ENCODE measurements around the gene SRC. TPM values are rescaled to one million over a fixed set of nuclear protein-coding genes. Genes with fewer than 3 reads are reported as not detected.
A peak's percentile ranks its signal among the peaks of the same experiment; 100 is the strongest.

The SRC gene
- total RNA-seq, 1 donor from 2014 or later, result 20.7 TPM

DNA sequence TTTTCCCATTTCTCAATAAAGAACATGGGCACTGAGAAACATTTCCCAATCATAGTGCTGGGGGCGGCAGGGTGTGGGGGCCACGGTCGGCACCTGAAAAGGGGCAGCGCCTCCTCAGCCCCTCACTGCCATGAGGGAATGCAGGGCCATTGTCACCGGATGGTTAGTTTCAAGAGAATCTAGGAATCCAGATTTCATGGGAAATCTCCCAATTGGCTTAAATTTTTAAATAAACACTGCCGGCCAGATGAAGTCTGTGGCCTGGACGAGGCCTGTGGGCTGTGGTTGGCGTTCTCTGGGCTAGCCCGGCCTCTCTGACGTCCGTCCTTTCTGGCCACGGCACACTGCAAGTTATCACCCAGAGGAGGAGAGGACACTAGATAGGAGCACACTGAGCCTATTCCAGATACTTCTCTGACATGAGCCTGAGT is 30.9 kb upstream of the SRC start:
- DNase-seq (ENCODE audit: low spot score), result no peak

DNA sequence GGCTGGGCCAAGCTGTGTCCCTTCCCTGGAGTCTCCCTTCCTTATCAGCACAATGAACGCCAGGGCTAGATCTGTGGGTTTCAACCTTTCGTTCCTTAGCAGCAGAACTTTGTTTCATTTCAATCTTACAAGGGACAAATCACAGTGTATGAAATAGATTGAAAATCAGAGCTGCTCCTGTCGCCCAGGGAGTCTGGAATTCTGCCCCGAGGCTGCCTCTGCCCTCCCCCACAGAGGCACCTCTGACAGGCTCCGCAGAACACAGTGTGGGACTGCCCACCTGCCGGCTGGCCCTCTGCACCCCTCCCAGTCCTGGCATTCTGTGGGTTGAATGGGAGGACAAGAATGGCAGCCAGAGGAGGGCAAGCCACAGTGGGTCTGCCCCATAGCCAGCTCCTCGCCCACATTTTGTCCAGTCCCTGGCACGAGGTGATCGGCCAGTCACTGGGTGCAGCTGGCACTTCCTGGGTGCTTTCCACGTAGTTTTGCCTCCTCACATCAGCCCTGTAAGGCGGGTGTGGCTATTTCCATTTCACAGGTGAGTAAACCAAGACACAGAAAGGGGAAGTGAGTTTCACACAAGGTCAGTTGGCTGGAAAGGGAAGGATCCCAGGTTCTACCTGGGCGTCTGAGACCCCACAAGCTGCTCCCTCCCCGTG is 30.4 kb upstream of the SRC start:
- no peak for DNase-seq (ENCODE audit: low spot score)

DNA sequence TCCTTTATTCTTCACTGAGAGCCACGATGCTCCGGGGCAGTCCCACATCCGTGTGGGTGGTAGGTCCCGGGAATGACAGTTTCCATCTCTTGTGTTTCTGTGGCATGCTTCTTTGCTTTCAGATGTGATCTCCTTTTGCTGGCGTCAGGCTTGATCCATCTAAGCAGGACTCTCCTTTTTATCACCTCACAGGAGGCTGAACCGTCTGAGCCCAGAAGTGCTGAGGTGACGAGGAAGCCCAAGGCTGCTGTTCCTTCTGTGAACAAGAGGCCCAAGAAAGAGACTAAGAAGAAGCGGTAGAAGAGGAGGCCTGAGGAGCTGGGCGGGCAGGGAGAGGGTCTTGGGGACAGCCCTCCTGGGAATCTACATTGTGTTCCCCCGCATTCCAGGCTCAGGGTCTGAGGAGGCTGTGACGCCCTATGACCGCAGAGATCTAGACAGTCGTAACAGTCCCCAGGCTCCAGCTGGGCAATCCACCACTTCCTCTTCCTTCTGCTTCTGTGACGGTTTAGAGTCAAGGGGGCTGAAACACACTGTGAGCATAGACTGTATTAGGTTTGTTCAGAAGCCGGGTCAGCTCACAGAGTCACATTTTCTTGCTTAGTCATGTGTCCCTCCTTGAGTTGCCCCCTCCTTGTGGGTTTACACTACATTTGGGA is 29.7 kb upstream of the SRC start:
- DNase-seq (ENCODE audit: low spot score), result no peak

DNA sequence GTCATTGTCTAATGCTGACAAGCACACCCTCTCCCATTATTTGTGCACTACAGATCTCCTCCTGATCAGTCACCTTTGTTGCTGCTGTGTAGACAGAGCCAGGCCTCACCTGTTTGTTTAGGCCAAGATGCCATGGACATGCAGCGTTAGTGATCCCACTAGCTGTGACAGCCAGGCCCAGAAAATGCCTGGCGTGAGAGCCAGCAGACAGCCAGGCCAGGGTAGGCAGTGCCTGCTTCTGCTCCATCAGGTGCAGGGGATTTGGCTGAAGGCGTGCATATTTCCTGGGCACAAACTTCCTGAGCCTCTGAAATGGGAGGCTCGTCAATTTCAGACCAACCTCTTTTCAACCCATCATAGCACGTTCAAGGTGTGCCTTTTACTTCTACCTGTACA is 29.2 kb upstream of the SRC start:
- DNase-seq (ENCODE audit: low spot score), result no peak

DNA sequence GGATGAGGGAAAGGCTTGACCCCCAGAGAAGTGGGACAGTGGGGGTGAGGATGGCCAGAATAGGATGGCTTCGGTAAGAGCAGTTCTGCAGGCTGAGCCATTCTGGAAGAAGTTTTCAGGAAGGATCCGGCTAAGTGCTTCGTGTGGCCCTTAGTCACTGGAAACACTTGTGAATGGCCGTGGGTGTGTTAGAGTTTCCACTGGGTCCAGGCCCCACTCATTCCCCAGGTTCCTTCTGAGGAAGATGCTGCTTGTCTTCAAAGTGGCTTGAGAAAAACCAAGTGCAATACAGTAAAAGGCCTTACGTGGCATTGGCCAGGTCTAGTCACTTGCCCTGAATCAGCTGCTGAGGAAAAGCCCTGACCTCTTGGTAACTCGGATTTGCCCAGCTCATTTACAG is 28.6 kb upstream of the SRC start:
- no peak for DNase-seq (ENCODE audit: low spot score)

DNA sequence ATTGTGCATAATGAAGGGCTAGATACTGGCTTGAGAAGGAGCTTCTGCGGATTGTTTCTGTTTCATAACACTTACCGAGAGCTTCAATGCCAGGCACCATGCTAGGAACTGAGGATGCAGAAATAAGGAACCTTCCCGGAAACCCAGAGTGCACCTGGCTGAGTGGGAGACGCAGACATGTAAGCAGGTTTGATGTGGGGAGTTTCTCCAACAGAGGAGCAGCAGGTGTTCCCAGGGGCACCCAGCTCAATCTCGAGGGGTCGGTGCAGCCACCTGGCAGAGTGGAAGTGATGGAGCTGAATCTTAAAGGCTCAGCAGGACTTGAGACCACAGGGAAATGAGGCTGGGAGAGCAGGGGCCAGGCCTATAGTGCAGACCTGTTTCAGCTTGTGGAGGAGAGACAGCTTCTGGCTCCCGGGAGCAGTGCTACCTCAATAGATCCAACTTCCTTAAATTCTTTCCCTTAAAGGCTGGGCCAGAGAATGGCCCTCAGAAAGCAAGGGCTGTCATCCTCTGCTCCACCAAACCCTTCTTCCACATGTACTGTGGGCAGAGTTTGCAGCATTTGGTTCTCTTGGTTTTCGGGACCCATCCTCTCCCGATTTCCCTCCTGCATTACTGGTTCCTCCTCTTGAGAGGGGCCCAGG is 27.8 kb upstream of the SRC start:
- DNase-seq (ENCODE audit: low spot score), result no peak

DNA sequence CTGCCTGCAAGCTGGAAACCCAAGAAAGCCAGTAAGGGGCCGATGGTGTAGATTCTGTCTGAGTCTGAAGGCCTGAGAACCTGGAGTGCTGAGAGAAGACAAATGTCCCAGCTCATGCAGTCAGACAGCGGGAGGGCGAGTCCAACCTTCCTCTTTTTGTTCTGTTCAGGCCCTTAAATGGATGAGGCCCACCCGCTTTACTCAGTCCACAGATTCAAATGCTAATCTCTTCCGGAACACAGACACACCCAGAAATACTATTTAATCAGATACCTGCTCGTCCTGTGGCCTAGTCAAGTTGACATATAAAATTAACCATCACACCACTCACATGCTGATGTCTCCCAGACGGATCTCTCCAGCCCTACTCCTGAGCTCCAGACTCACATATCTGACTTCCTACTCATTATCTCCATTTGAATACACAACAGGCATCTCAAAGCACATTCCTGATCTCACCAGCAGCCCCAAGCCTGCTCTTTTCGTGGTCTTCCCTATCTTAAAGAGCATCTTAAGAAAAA is 26.7 kb upstream of the SRC start:
- DNase-seq (ENCODE audit: low spot score), result peak; percentile 75

DNA sequence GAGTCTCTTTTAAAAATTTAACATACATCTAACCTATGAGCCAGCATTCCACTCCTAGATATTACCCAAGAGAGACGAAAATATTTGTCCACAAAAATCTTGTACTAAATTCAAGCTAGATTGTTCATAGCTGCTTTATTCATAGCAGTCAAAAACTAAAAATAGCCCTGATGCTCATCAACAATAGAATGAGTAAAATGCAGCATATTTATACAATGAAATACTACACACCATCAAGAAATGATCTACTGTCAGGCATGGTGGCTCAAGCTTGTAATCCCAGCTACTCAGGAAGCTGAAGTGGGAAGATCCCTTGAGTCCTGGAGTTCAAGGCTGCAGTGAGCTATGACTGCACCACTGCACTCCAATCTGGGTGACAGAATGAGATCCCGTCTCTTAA is 22.0 kb upstream of the SRC start:
- DNase-seq (ENCODE audit: low spot score), result peak; percentile 55

DNA sequence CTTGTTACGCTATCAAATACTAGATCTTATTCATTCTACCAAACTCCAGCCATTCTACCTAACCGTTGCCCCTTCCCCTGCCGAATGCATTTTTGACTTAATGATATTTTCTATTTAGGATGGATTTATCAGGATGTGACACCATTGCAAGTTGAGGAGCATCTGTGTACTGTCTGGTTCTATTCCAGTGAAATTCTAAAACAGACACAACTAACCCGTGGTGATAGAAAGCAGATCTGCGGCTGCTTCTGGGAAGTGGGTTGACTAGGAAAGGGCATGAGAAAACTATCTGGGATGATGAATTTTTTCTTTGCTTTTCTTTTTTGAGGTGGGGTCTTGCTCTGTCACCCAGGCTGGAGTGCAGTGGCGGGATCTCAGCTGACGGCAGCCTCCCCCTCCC is 20.7 kb upstream of the SRC start:
- DNase-seq (ENCODE audit: low spot score), result peak; percentile 54

DNA sequence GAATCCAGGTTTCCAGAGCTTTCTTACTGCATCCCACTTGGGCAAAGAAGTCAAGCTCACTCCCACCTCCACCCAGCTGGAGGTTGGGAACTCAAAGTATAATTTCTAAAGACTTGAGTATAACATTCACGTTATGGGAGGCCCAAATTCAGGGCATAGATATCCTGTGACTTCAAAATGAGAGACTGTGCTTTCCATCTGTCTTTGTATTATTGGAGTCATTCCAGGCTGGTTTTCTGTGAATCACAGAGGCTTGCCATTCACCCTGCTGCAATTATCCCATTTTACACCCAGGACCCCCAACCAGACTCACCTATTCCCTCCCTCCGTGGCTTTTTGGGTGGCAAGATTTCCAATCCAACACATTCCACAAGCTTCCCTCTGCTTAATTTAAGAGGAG is 19.3 kb upstream of the SRC start:
- peak; percentile 35 for DNase-seq (ENCODE audit: low spot score)

DNA sequence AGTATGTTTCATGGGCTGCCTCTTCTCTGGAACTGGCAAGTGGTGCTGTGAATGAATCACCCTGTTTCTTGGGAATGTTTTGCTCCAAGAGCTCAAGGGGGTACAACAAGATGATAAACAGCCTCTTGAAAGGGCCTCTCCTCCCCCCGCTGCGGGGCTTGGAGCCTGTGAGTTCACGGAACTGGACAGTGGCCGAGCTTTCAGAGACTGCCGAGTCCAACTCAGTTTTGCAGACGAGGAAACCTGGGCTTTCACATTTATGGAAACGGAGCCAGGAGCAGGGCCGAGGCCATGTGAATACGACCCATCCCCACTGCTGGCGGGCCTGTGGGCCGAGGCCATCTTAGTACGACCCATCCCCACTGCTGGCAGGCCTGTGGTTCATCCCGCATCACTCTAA is 18.2 kb upstream of the SRC start:
- DNase-seq (ENCODE audit: low spot score), result peak; percentile 89

DNA sequence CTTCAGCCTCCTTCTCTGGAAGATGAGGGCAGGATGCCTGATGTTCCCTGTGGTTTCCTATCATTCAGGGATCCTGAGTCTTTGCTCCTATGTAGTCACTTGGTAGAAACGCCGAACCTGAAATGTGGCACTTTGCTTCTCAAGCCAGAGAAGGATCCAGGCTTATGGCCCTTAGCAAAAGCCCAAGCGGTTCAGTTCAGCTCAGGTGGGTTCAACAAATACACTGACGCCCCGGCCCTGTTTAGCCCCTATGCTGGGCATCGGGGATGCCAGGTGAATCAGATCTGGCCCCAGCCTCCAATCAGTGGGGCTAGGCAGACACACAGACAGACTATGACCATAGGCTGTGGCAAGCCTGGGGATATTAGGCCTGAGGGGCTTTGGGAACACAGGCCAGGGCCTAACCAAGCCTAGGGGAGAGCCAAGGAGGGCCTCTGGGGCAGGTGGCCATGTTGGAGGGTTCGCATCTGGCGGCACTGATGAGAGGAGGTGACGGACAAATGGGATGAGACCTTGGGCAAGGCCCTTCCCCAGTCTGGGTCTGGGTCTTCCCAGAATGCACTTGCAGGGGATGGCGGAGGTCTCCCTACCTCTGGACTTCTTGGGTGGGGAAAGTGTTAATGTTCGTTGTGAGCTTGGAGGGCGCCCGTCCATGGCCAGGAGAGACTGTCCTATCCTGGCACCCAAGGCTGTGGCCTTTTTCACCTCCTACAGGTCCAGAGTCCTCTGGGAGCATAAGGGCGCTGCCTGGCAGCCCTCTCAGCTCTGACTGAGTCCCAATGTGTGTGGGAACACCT is 17.6 kb upstream of the SRC start:
- no peak for DNase-seq (ENCODE audit: low spot score)

DNA sequence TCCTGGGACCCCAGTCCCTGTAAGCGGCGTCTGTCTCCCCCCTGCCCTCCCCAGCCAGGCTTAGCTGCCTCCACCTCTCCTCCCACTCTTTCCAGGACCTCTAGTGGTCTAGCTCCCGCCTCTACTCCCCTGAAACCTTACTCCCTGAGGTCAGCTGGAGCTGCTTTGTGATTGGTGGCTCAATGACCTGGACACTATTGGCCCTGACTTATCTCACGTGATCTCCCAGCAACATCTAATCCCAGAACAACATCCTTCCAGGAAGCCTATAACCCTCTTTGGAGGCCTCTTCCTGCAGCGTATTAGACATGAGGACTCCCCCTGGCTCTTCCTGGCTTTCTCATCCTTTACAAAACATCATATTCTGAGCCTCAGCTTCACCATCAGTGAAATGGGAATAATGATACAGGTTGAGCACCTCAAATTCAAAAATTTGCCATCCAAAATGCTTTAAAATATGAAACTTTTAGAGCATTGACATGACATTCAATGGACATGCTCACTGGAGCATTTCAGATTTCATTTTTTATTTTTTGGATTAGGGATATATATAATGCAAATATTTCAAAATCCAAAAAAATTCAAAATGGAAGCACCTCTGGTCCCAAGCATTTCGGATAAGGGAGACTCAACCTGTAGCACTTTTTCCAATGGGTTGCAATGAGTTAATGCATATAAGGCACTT is 16.3 kb upstream of the SRC start:
- no peak for DNase-seq (ENCODE audit: low spot score)

DNA sequence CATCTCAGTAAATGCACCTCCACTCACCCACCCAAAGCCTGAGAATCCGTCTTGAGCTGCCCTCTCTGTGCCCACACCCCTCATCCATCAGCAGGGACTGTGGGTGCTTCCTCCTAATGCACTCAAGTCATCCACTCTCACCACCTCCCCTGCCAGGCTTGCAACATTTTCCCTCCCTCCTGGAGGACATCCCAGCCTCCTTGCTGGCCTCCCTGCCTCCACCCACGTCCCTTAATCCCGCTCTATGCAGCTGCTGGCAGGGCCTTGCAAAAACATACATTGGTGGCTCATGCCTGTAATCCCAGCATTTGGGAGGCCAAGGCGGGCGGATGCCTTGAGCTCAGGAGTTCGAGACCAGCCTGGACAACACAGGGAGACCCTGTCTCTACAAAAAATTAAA is 15.6 kb upstream of the SRC start:
- no peak for DNase-seq (ENCODE audit: low spot score)

DNA sequence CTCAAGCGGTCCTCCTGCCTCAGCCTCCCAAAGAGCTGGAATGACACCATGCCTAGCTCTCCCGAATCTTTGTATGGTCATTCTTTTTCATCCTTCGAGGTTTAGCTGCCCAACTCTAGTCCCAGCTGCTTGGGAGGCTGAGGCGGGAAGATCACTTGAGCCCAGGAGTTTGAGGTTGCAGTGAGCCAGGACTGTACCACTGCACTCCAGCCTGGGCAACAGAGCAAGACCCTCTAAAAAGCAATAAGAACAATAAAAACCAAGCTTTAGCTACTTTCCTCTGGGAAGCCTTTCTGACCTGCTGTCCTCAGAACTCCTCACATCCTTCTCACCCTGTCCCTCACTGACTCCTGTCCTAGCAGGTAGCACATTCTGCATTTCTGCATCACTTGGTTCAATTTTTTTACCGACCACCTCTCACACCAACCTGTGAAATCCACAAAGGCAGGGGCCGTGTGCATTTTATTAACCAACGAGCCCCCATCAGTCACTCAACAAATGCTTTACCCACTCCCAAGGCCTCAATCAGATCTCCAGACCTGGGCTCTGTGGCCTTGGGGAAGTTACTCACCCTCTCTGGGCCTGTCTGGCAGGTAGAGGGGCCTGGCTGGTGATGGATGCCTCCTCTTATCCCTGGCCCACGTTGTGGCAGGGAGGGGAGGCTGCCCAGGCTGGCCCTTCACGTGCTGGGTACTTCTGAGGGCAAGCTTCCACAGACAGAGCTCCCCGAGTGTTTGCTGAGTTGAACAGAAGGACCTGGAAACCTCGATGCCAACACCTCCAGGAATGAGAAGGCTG is 14.7 kb upstream of the SRC start:
- DNase-seq (ENCODE audit: low spot score), result no peak

DNA sequence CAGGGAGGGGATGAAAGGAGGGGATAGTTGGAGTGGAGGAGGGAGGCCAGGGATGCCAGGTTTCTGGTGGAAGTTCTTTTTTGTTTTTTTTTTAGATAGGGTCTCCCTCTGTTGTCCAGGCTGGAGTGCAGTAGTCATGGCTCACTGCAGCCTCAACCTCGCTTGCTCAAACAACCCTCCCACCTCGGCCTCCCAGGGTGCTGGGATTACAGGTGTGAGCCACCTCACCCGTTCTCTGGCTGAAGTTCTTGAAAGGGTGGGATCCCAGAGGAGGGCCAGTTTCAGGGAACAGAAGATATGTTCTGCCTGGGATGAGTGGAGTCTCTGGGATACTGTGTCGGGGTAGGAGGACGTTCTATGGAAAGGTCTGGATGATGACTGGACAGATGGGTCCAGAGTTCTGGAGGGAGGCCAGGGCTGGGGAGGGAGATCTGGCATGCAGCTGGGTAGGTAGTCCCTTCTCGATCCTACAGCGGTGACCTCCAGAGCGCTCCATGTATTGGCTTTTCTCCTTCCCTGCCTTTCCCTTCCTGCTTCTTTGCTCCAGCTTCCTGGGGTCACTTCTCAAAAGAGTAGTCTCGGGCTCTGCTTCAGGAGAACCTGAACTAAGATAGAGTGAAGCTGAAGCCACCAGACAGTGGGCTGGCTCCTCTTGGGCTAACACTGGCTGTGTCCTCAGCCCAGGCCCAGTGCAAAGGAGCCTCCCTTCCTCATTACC is 12.7 kb upstream of the SRC start:
- no peak for DNase-seq (ENCODE audit: low spot score)

DNA sequence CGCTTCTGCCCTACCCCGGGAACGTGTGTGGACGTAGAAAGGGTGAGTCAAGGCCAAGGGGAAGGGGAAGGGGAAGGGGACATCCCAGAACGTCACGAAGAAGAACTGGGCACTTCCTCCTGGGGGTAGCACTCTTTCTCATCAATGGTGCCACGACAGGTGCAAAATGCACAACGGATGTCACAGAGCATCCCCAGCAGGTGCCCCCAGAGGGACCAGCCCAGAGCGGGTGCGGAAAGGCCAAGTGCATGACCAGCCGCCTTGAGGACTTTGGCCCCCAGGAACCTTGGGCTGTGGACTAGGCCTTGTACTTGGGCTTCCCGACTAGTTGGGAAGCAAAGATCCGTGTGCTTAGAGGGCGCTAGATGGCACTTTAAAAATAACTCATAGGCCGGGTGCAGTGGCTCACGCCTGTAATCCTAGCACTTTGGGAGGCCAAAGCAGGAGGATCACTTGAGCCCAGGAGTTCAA is 12.1 kb upstream of the SRC start:
- no peak for DNase-seq (ENCODE audit: low spot score)

DNA sequence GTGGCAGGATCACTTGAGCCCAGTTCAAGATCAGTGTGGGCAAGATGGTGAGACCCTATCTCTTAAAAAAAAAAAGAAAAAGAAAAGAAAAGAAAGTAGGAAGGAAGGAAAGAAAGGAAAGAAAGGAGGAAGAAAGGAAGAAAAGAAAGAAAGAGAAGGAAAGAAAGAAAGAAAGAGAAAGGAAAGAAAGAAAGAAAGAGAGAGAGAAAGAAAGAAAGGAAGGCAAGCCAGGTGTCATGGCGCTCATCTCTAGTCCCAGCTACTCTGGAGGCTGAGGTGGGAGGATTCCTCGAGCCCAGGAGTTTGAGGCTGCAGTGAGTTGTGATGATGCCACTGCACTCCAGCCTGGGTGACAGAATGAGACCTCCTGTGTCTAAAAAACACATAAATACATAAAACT is 11.5 kb upstream of the SRC start:
- DNase-seq (ENCODE audit: low spot score), result no peak

DNA sequence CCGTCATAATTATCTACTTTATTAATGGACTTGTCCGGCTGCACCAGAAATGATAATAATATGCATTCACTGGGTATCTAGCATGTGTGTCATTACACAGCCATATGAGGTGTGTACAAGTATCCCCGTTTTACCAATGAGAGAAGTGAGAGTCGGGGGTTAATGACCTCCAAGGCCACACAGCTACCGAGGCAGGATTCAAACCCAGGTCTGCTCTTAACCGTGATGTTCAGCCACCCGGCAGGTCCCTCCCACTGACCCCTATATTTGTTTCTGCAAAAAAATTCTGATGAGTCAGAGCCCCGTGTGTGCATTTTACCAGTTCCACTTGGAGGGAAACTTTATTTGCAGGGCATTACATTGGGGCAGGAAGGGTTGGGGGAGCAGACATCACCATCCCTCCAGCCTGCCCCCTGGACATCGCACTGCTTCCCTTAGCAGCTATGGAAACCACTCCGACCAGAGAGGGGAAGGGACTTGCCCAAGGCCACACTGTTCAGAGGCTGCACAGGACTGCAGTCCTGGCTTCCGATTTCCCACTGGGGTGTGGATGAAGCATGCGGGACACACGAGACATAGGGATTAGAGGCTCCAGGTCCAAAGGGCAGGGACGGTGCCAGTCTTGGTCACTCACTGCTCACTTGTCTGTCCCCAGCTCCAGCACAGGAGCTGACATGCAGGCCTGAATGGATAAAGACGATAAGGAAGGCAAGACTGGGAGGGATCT is 10.1 kb upstream of the SRC start:
- DNase-seq (ENCODE audit: low spot score), result no peak
